H9 (cell line): ENCODE results near the gene PHF21A. TPM values are rescaled to one million over a fixed set of nuclear protein-coding genes. Genes with fewer than 3 reads are reported as not detected.

Source experiments
- DNase-seq: peaks from one replicate; pipeline ENCODE4 v3.0.0-alpha.2; 2017
- H2AFZ ChIP-seq: one replicate; pipeline ENCODE4 v1.6.1; 2013; ENCODE audit warnings: mild to moderate bottlenecking, low read length, control low read depth, moderate library complexity
- H2AK5ac ChIP-seq: 2 replicates; pipeline ENCODE4 v1.6.1; 2013; ENCODE audit warnings: low read length, control low read depth, mixed read lengths; ENCODE audit not compliant: insufficient read length
- H2BK120ac ChIP-seq: one replicate; pipeline ENCODE4 v1.6.1; 2013; ENCODE audit warnings: low read depth, mild to moderate bottlenecking, low read length, control low read depth, inconsistent platforms; ENCODE audit not compliant: poor library complexity, severe bottlenecking
- H2BK12ac ChIP-seq: 2 replicates; pipeline ENCODE4 v1.6.1; 2013; ENCODE audit warnings: low read length, control low read depth, mixed read lengths, low read depth; ENCODE audit not compliant: insufficient read length
- H2BK15ac ChIP-seq: 2 replicates; pipeline ENCODE4 v1.6.1; 2013; ENCODE audit warnings: low read depth, low read length, control low read depth
- H2BK20ac ChIP-seq: one replicate; pipeline ENCODE4 v1.6.1; 2013; ENCODE audit warnings: low read depth, mild to moderate bottlenecking, low read length, control low read depth, inconsistent platforms; ENCODE audit not compliant: poor library complexity, severe bottlenecking
- H2BK5ac ChIP-seq: 2 replicates; pipeline ENCODE4 v1.6.1; 2013; ENCODE audit warnings: low read length, control low read depth, mixed read lengths; ENCODE audit not compliant: insufficient read length
- H3K14ac ChIP-seq: 2 replicates; pipeline ENCODE4 v1.6.1; 2013; ENCODE audit warnings: low read length, control low read depth; ENCODE audit not compliant: insufficient read depth
- H3K18ac ChIP-seq: 2 replicates; pipeline ENCODE4 v1.6.1; 2013; ENCODE audit warnings: low read depth, mild to moderate bottlenecking, mixed read lengths, low read length, control low read depth; ENCODE audit not compliant: insufficient read length
- H3K23ac ChIP-seq: 2 replicates; pipeline ENCODE4 v1.6.1; 2013; ENCODE audit warnings: low read length, control low read depth, mixed read lengths, low read depth; ENCODE audit not compliant: insufficient read length
- H3K23me2 ChIP-seq: 2 replicates; pipeline ENCODE4 v1.6.1; 2013; ENCODE audit warnings: low read depth, mild to moderate bottlenecking, mixed read lengths, low read length, control low read depth; ENCODE audit not compliant: insufficient read length, poor library complexity, severe bottlenecking
- H3K27ac ChIP-seq: 2 replicates; pipeline ENCODE4 v1.5.1; 2013; ENCODE audit warnings: low read length, control low read depth, mixed read lengths, low read depth; ENCODE audit not compliant: insufficient read length
- H3K27me3 ChIP-seq: 2 replicates; pipeline ENCODE4 v1.6.1; 2013; ENCODE audit warnings: low read length, control low read depth, inconsistent platforms; ENCODE audit not compliant: insufficient read depth
- H3K4ac ChIP-seq: 2 replicates; pipeline ENCODE4 v1.6.1; 2013; ENCODE audit warnings: low read depth, mild to moderate bottlenecking, control low read depth, inconsistent platforms, low read length, moderate library complexity
- H3K4me1 ChIP-seq: 2 replicates; pipeline ENCODE4 v1.6.1; 2013; ENCODE audit warnings: low read length, control low read depth, inconsistent platforms; ENCODE audit not compliant: insufficient read depth
- H3K4me2 ChIP-seq: 2 replicates; pipeline ENCODE4 v1.6.1; 2013; ENCODE audit warnings: low read length, control low read depth, mixed read lengths; ENCODE audit not compliant: insufficient read length, insufficient read depth
- H3K56ac ChIP-seq: 2 replicates; pipeline ENCODE4 v1.6.1; 2013; ENCODE audit warnings: low read depth, mild to moderate bottlenecking, mixed read lengths, low read length, control low read depth; ENCODE audit not compliant: insufficient read length
- H3K79me1 ChIP-seq: 2 replicates; pipeline ENCODE4 v1.6.1; 2013; ENCODE audit warnings: low read depth, mild to moderate bottlenecking, moderate library complexity, low read length, control low read depth, inconsistent platforms; ENCODE audit not compliant: insufficient read depth, poor library complexity, severe bottlenecking
- H3K79me2 ChIP-seq: 2 replicates; pipeline ENCODE4 v1.6.1; 2013; ENCODE audit warnings: low read length, control low read depth, inconsistent platforms; ENCODE audit not compliant: insufficient read depth
- H3K9ac ChIP-seq: 2 replicates; pipeline ENCODE4 v1.6.1; 2013; ENCODE audit warnings: low read length, control low read depth, mixed read lengths; ENCODE audit not compliant: insufficient read length; ENCODE audit errors: extremely low read depth
- H3K9me3 ChIP-seq: one replicate; pipeline ENCODE4 v1.6.1; 2013; ENCODE audit warnings: low read depth, low read length, inconsistent platforms; ENCODE audit not compliant: control insufficient read depth
- H3T11ph ChIP-seq: one replicate; pipeline ENCODE4 v1.6.1; 2013; ENCODE audit warnings: mild to moderate bottlenecking, low read length, control low read depth, inconsistent platforms
- H4K20me1 ChIP-seq: one replicate; pipeline ENCODE4 v1.6.1; 2013; ENCODE audit not compliant: control insufficient read depth, insufficient read length, insufficient read depth
- H4K5ac ChIP-seq: 2 replicates; pipeline ENCODE4 v1.6.1; 2013; ENCODE audit warnings: low read depth, mild to moderate bottlenecking, mixed read lengths, low read length, control low read depth; ENCODE audit not compliant: insufficient read length
- H4K8ac ChIP-seq: replicated peaks from 2 replicates; pipeline ENCODE4 v1.6.1; 2013; ENCODE audit warnings: low read length, control low read depth, mixed read lengths, low read depth; ENCODE audit not compliant: insufficient read length
- H4K91ac ChIP-seq: 2 replicates; pipeline ENCODE4 v1.6.1; 2013; ENCODE audit warnings: low read depth, mild to moderate bottlenecking, moderate library complexity, mixed read lengths, low read length, control low read depth; ENCODE audit not compliant: insufficient read length
- H3K27ac Mint-ChIP-seq, 3 experiments: 2 replicates in 2 of 3; 3 replicates in 1 of 3; pipeline ENCODE4 v1.8.0; 2020 to 2021; ENCODE audit warnings: mixed read lengths in 3 of 3, mild to moderate bottlenecking in 1 of 3, moderate library complexity in 1 of 3
- H3K27me3 Mint-ChIP-seq: 2 replicates; pipeline ENCODE4 v1.8.0; 2021; ENCODE audit warnings: low read depth, mild to moderate bottlenecking, moderate library complexity, mixed read lengths
- H3K36me3 Mint-ChIP-seq, 3 experiments: 2 replicates in 2 of 3; 3 replicates in 1 of 3; pipeline ENCODE4 v1.8.0; 2020 to 2021; ENCODE audit warnings: low read depth in 3 of 3, mixed read lengths in 3 of 3; ENCODE audit not compliant: insufficient read depth in 1 of 3
- H3K4me1 Mint-ChIP-seq, 2 experiments: 2 replicates each; pipeline ENCODE4 v1.8.0; 2020; ENCODE audit warnings: mixed read lengths in 2 of 2
- H3K4me3 Mint-ChIP-seq, 2 experiments: 2 replicates in 1 of 2; 3 replicates in 1 of 2; pipeline ENCODE4 v1.8.0; 2020 to 2021; ENCODE audit warnings: mild to moderate bottlenecking in 2 of 2, mixed read lengths in 2 of 2, moderate library complexity in 1 of 2
- H3K9me3 Mint-ChIP-seq, 2 experiments: 2 replicates in 1 of 2; 3 replicates in 1 of 2; pipeline ENCODE4 v1.8.0; 2020; ENCODE audit warnings: mild to moderate bottlenecking in 2 of 2, mixed read lengths in 2 of 2, moderate library complexity in 1 of 2
- WGBS: extraction: QIAGEN DNeasy Blood & Tissue Kit; methylation state at CpG from one replicate; pipeline ENCODE4 v1.1.7; 2013; ENCODE audit warnings: missing lambda C conversion rate, low lambda C conversion rate, mixed read lengths; ENCODE audit not compliant: insufficient read length; ENCODE audit errors: extremely low coverage; 5-methylcytosine and 5-hydroxymethylcytosine counted together
- total RNA-seq: library from RNA; stranded (reverse); gene quantifications from 2 replicates; pipeline ENCODE4 v1.2.1, GENCODE V29; 2021
- TF ChIP-seq, protein P1 (sequence below): fragments of 200-600 bp; sonication (generic); conservative IDR thresholded peaks from 3 replicates; pipeline ENCODE4 v1.8.0; 2021; ENCODE audit warnings: antibody characterized with exemption, mild to moderate bottlenecking

PHF21A gene
- total RNA-seq, 1 experiment from 2014 or later = 33.8 TPM

DNA sequence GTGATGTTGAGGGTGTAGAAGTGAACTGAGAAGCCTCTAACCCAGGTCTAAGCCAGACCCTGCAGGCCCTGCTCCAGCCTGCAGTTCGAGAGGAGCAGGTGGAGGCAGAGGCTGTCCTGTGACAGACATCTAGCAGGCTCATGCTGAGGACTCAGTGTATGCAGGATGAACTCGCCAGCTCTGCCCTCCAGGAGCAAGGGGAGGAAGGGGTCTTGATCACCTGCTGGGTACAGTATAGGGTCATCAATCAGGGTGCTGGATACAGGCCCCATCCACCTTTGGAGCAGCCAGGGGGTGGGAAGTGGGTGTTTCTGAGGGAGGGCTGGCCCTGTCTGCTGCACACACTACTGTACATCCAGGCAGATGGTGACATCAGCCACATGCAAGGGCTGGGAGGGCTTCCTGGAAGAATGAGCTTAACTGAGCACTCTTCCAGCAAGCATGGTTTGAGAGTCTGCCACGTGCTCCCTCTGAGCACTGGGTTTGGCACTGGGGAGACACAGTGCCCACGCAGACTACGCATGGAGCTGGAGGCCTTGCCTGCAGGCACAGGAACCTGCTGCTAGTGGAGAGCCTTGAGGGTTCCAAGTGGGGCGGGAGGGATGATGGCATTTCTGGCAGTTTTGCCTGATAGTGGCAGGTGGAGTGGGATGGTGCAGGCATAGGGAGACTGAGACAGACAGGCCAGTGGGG, 226.6 kb downstream of the PHF21A start:
- no CpG with 5 or more reads among the region's 6 CpGs for WGBS
- Histone ChIP-seq H3K14ac (no peak overlapping the region; the same call in 1 of the 2 replicates), H4K5ac (no peak overlapping the region), H4K8ac (no peak overlapping the region), H3K79me2 (no peaks in the 10 kb centered on the region), H3K23me2 (peaks cover 3% of the 10 kb centered on the region), H3K9me3 (no peaks in the 10 kb centered on the region), H2AFZ (no peak overlapping the region), H3K4me2 (no peak overlapping the region), H2BK15ac (no peak overlapping the region), H3K27me3 (no peaks in the 10 kb centered on the region), H3K4ac (no peak overlapping the region), H3K23ac (no peak overlapping the region), H4K20me1 (no peaks in the 10 kb centered on the region), H2BK20ac (no peak overlapping the region), H2BK5ac (no peak overlapping the region), H2BK12ac (no peak overlapping the region), H2BK120ac (no peak overlapping the region), H3K56ac (no peak overlapping the region), H3K9ac (no peak overlapping the region), H3K4me1 (no peaks in the 10 kb centered on the region; the same call in 1 of the 2 replicates), H2AK5ac (no peak overlapping the region), H3K18ac (no peak overlapping the region), H4K91ac (no peak overlapping the region), H3K27ac (no peak overlapping the region), H3T11ph (no peak overlapping the region), H3K79me1 (no peaks in the 10 kb centered on the region)
- Mint-ChIP-seq H3K27me3 (no peaks in the 10 kb centered on the region; the same call in 1 of the 2 replicates), H3K36me3 (peaks cover 0 to 11% (median 0%) of the 10 kb centered on the region in 3 experiments; a peak in 3 of 7 replicates), H3K4me3 (peak overlapping the region in 1 of 2 experiments; percentile 33; a peak in 1 of 5 replicates), H3K4me1 (peaks cover 25 to 44% of the 10 kb centered on the region in 2 experiments), H3K27ac (peak overlapping the region in 2 of 3 experiments; percentile 7 to 88; a peak in 3 of 7 replicates), H3K9me3 (no peaks in the 10 kb centered on the region; a peak in 1 of 5 replicates)
- no peak for DNase-seq
- TF ChIP-seq, protein P1, sequence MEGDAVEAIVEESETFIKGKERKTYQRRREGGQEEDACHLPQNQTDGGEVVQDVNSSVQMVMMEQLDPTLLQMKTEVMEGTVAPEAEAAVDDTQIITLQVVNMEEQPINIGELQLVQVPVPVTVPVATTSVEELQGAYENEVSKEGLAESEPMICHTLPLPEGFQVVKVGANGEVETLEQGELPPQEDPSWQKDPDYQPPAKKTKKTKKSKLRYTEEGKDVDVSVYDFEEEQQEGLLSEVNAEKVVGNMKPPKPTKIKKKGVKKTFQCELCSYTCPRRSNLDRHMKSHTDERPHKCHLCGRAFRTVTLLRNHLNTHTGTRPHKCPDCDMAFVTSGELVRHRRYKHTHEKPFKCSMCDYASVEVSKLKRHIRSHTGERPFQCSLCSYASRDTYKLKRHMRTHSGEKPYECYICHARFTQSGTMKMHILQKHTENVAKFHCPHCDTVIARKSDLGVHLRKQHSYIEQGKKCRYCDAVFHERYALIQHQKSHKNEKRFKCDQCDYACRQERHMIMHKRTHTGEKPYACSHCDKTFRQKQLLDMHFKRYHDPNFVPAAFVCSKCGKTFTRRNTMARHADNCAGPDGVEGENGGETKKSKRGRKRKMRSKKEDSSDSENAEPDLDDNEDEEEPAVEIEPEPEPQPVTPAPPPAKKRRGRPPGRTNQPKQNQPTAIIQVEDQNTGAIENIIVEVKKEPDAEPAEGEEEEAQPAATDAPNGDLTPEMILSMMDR = no peak
